Tibial nerve (tissue), 4 donors: ENCODE measurements around the gene SH3GL3. TPM values are rescaled to one million over a fixed set of nuclear protein-coding genes. Genes with fewer than 3 reads are reported as not detected.

Experiments used
- DNase-seq, 2 donors: peaks; one replicate each; pipeline ENCODE4 v3.0.0-alpha.2; 2019; ENCODE audit warnings: low spot score in 2 of 2
- H3K27ac ChIP-seq, 4 donors: fragments of 200-600 bp; sonication (generic) in 3 of 4; one replicate each; pipeline ENCODE4 v1.5.1; 2017 to 2019; ENCODE audit warnings: mild to moderate bottlenecking in 1 of 4
- H3K27me3 ChIP-seq, 2 donors: fragments of 200-600 bp; sonication (generic) in 1 of 2; one replicate each; pipeline versions ENCODE4 v1.5.1 to v1.6.0; 2017 to 2019
- H3K36me3 ChIP-seq, 3 donors: fragments of 200-600 bp; sonication (generic); one replicate each; pipeline ENCODE4 v1.5.1; 2018 to 2019
- H3K4me1 ChIP-seq, 4 donors: fragments of 200-600 bp; sonication (generic) in 3 of 4; one replicate each; pipeline ENCODE4 v1.5.1; 2017 to 2019
- H3K4me3 ChIP-seq, 4 donors: fragments of 200-600 bp; sonication (generic) in 3 of 4; one replicate each; pipeline ENCODE4 v1.5.1; 2017 to 2019; ENCODE audit warnings: mild to moderate bottlenecking in 1 of 4, moderate library complexity in 1 of 4
- H3K9me3 ChIP-seq, 4 donors: fragments of 200-600 bp; sonication (generic) in 3 of 4; one replicate each; pipeline ENCODE4 v1.5.1; 2017 to 2019
- CTCF ChIP-seq, 5 experiments: fragments of 200-600 bp in 3 of 5; fragments of 450-650 bp in 2 of 5; sonication (generic) in 3 of 5; IDR thresholded peaks; one replicate each; pipeline ENCODE4 v1.5.1; 2016 to 2019; ENCODE audit warnings: antibody characterized with exemption in 5 of 5, mild to moderate bottlenecking in 3 of 5, moderate library complexity in 2 of 5
- EP300 ChIP-seq, 2 donors: sonication (generic); formaldehyde crosslinking; IDR thresholded peaks; one replicate each; pipeline ENCODE4 v1.6.1; 2017; ENCODE audit warnings: antibody characterized with exemption in 2 of 2, mild to moderate bottlenecking in 1 of 2
- POLR2A ChIP-seq, 2 donors: fragments of 450-650 bp; IDR thresholded peaks; one replicate each; pipeline ENCODE4 v1.6.1; 2017; ENCODE audit warnings: antibody characterized with exemption in 2 of 2, mild to moderate bottlenecking in 2 of 2, moderate library complexity in 2 of 2
- WGBS, 2 donors: methylation state at CpG; one replicate each; pipeline ENCODE4 v1.1.5; 2018; 5-methylcytosine and 5-hydroxymethylcytosine counted together
- total RNA-seq, 4 donors: library from RNA; depleted of rRNA; stranded (reverse); fragments of >200 nt; gene quantifications; one replicate each; pipeline ENCODE4 v1.1.0, GENCODE V29; 2016

The SH3GL3 gene
- total RNA-seq, 4 donors from 2014 or later = 1.5 to 3.7 (median 3.1) TPM; not detected in 1

DNA sequence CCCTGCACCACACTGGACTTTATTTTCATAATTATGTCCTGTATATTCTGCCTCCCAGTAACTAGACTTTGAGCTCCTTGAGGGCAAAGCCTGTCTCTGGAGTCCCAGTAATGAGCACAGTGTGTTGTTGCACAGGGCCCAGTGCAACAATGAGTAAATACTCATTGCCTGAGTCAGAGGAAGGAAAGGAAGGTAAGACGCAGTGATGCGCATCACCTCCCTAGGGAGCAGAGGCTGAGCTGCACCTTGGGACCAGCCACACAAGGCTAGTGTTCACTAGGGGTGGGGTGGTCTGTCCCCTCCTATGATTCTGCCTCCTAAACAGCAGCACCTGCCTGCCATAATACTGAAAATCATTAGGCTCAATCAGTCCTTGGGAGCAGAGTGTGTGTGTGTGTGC is 120.2 kb downstream of the SH3GL3 start:
- TF ChIP-seq CTCF (IDR thresholded peaks at IDR 0.05) = no peak
- TF ChIP-seq EP300 (IDR thresholded peaks at IDR 0.05) = no peak
- no peak for TF ChIP-seq POLR2A (IDR thresholded peaks at IDR 0.05)
- H3K9me3 ChIP-seq = no peaks in the 10 kb centered on the region
- H3K4me1 ChIP-seq = peaks cover 0 to 4% (median 0%) of the 10 kb centered on the region in 4 donors
- no peak for DNase-seq
- WGBS, 2 donors = 93 to 97% methylated on average over 2 of the region's 2 CpGs
- H3K27me3 ChIP-seq = no peaks in the 10 kb centered on the region
- no peak overlapping the region for H3K27ac ChIP-seq
- no peak overlapping the region for H3K4me3 ChIP-seq
- no peaks in the 10 kb centered on the region for H3K36me3 ChIP-seq

DNA sequence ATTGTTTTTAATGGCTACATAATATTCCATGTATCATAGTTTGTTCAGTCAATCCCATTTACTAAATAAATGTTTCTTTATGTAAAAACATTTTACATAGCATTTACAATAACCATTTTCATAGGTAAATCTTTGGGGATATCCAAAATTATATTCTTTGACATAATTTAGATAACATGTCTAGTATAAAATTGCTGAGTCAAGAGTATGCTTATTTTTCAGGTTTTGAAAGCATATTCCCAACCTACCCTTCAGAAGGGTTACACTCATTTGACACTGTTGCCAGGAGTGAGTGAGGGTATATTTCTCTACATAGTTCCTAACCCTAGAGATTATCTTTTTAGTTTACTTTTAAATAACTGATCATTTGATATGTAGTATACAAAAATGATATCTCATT is 122.2 kb downstream of the SH3GL3 start:
- Histone ChIP-seq H3K36me3 (no peaks in the 10 kb centered on the region), H3K27me3 (no peaks in the 10 kb centered on the region), H3K4me3 (no peak overlapping the region), H3K27ac (no peak overlapping the region), H3K9me3 (no peaks in the 10 kb centered on the region), H3K4me1 (peaks cover 0 to 4% (median 0%) of the 10 kb centered on the region in 4 donors)
- no peak for DNase-seq
- TF ChIP-seq POLR2A (IDR thresholded peaks at IDR 0.05) (no peak), EP300 (IDR thresholded peaks at IDR 0.05) (no peak), CTCF (IDR thresholded peaks at IDR 0.05) (no peak)

- 75 to 84% methylated on average over 6 of the region's 6 CpGs for WGBS, 2 donors
These were observed 123.6 kb downstream of the SH3GL3 start for GRCh38 chr15:83570756-83571155.

GRCh38 chr15:83571820-83572707 is 124.9 kb downstream of the SH3GL3 start:
- Histone ChIP-seq H3K27me3 (no peaks in the 10 kb centered on the region), H3K9me3 (no peaks in the 10 kb centered on the region), H3K27ac (no peak overlapping the region), H3K36me3 (no peaks in the 10 kb centered on the region), H3K4me3 (no peak overlapping the region), H3K4me1 (peaks cover 0 to 4% (median 0%) of the 10 kb centered on the region in 4 donors)
- no peak for DNase-seq
- TF ChIP-seq POLR2A (IDR thresholded peaks at IDR 0.05) = no peak
- TF ChIP-seq CTCF (IDR thresholded peaks at IDR 0.05) = peak; percentile 39 to 60 (median 58)
- 41 to 42% methylated on average over 10 of the region's 10 CpGs for WGBS, 2 donors

More at GRCh38 chr15:83570756-83571155, 123.6 kb downstream of the SH3GL3 start:
- Histone ChIP-seq H3K9me3 (no peaks in the 10 kb centered on the region), H3K36me3 (no peaks in the 10 kb centered on the region), H3K27me3 (no peaks in the 10 kb centered on the region), H3K4me3 (no peak overlapping the region), H3K4me1 (peaks cover 0 to 4% (median 0%) of the 10 kb centered on the region in 4 donors), H3K27ac (no peak overlapping the region)
- no peak for DNase-seq
- no peak for TF ChIP-seq CTCF (IDR thresholded peaks at IDR 0.05)
- no peak for TF ChIP-seq EP300 (IDR thresholded peaks at IDR 0.05)
- TF ChIP-seq POLR2A (IDR thresholded peaks at IDR 0.05) = no peak

DNA sequence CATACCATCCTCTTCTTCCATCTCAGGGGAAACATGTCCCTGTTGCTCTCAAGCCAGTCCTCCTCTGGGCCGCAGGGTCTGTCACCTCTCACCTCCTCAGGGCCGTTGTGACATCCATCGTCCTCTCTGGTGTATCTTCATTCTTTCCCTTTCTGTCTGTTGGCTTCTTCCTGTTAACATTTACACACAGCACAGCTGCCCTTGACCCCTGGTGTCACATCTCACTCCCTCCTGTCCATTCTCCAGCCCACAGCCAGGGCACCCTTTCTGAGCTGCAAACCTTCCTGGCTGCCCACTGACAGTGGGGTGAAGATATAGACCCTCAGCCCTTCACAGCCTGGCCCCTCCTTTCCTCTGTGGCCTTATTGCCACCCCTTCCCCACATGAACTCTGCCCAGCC is 127.2 kb downstream of the SH3GL3 start:
- peaks cover 0 to 4% (median 0%) of the 10 kb centered on the region in 4 donors for H3K4me1 ChIP-seq
- H3K9me3 ChIP-seq = no peaks in the 10 kb centered on the region
- no peak for TF ChIP-seq EP300 (IDR thresholded peaks at IDR 0.05)
- no peak for TF ChIP-seq POLR2A (IDR thresholded peaks at IDR 0.05)
- no peak for TF ChIP-seq CTCF (IDR thresholded peaks at IDR 0.05)
- H3K4me3 ChIP-seq = no peak overlapping the region
- no peaks in the 10 kb centered on the region for H3K36me3 ChIP-seq
- 67 to 68% methylated on average over 3 of the region's 3 CpGs for WGBS, 2 donors
- H3K27me3 ChIP-seq = no peaks in the 10 kb centered on the region
- no peak overlapping the region for H3K27ac ChIP-seq
- DNase-seq = no peak
